PFSK-1 (cell line): Measurements from ENCODE around the gene UROS.

Experiments used
- FOXP2 ChIP-seq: optimal IDR thresholded peaks from 2 replicates; pipeline ENCODE3; 2011; ENCODE audit warnings: borderline replicate concordance, control low read depth, inconsistent platforms; ENCODE audit not compliant: insufficient read depth; ENCODE audit errors: extremely low read length, extremely low read depth
- POLR2AphosphoS5 ChIP-seq: IDR thresholded peaks from 2 replicates; pipeline ENCODE4 v1.6.1; 2012; ENCODE audit warnings: low read depth, mild to moderate bottlenecking, control low read depth, low read length, moderate library complexity
- SIN3A ChIP-seq: IDR thresholded peaks from 2 replicates; pipeline ENCODE4 v1.6.1; 2012; ENCODE audit warnings: mild to moderate bottlenecking, low read length, moderate library complexity, borderline replicate concordance; ENCODE audit not compliant: insufficient read depth
- TAF1 ChIP-seq: IDR thresholded peaks from 2 replicates; pipeline ENCODE4 v1.6.1; 2012; ENCODE audit warnings: low read length, control low read depth, borderline replicate concordance; ENCODE audit not compliant: insufficient read depth
- TF ChIP-seq, protein P1 (sequence below), 2 experiments: IDR thresholded peaks; 2 replicates each; pipeline versions ENCODE4 v1.6.1 to v1.8.0; 2011 to 2012; ENCODE audit warnings: low read depth in 2 of 2, low read length in 2 of 2, control low read depth in 1 of 2, inconsistent platforms in 1 of 2, mild to moderate bottlenecking in 1 of 2, moderate library complexity in 1 of 2; ENCODE audit not compliant: insufficient read depth in 1 of 2

Gene UROS

DNA sequence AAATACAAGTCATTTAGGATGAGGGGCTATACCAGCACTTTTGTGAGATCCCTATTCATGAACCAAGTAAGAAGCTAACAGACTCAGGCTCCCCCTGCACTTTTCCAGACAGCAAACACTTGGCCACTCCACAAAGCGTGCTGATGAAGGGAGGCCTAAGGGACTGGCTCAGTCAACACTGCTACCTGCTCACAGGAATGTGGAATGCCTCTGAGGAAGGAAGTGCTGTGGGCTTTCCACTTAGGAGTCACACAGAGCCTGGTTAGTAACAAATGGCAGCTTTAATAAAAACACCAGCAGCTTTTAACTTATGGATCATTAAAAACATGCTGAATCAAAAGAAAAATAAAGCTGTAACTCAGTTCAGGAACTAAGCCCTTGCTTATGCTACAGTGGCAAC is 15.0 kb downstream of the UROS start:
- TF ChIP-seq, protein P1, sequence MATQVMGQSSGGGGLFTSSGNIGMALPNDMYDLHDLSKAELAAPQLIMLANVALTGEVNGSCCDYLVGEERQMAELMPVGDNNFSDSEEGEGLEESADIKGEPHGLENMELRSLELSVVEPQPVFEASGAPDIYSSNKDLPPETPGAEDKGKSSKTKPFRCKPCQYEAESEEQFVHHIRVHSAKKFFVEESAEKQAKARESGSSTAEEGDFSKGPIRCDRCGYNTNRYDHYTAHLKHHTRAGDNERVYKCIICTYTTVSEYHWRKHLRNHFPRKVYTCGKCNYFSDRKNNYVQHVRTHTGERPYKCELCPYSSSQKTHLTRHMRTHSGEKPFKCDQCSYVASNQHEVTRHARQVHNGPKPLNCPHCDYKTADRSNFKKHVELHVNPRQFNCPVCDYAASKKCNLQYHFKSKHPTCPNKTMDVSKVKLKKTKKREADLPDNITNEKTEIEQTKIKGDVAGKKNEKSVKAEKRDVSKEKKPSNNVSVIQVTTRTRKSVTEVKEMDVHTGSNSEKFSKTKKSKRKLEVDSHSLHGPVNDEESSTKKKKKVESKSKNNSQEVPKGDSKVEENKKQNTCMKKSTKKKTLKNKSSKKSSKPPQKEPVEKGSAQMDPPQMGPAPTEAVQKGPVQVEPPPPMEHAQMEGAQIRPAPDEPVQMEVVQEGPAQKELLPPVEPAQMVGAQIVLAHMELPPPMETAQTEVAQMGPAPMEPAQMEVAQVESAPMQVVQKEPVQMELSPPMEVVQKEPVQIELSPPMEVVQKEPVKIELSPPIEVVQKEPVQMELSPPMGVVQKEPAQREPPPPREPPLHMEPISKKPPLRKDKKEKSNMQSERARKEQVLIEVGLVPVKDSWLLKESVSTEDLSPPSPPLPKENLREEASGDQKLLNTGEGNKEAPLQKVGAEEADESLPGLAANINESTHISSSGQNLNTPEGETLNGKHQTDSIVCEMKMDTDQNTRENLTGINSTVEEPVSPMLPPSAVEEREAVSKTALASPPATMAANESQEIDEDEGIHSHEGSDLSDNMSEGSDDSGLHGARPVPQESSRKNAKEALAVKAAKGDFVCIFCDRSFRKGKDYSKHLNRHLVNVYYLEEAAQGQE (IDR thresholded peaks at IDR 0.05; ENCODE audit: insufficient read depth in 1 of 2, low read depth in 2 of 2, low read length in 2 of 2) = no peak
- TF ChIP-seq TAF1 (no peak), FOXP2 (no peak), POLR2AphosphoS5 (no peak), SIN3A (no peak)

DNA sequence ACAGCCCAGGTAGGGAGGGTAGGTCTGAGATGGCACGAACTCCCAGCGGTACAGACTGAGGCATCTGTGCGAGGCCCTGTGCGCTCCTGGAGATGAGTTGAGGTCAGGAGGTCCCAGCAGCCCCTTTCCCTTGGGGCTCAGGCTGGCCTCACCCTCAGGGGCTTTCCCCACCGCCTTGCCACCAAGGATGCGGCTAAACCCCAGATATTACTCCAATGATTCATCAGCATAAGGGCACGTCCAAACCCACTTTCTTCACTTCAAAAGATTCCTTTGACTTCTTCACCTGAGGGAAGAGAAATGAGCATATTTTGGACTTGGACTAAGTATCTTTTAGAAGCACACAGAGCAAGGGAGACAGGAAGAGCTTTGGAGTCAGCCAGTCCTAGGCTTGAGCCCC is 20.3 kb downstream of the UROS start:
- TF ChIP-seq, protein P1 (IDR thresholded peaks at IDR 0.05; ENCODE audit: insufficient read depth in 1 of 2, low read depth in 2 of 2, low read length in 2 of 2) = no peak
- TF ChIP-seq TAF1 = no peak
- no peak for TF ChIP-seq POLR2AphosphoS5
- TF ChIP-seq FOXP2 = no peak
- no peak for TF ChIP-seq SIN3A

DNA sequence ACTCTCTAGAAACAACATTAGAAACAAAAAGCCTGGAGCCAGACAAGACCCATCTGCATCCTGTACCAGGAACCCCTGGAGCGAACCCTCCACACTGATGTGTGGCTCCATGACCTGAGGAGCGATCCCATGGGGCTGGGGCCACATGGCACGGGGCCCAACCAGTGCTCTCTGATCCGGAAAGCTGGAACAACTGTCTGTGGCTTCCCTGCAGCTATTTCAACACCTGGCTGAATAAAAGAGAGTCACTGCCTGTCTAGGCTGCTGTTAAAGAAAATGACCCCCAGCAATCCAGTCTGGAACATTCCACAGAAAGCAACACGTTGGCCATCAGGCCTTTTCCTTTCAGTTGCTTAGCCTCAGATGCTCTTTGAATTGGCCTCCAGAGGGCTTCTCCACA is 20.9 kb downstream of the UROS start:
- TF ChIP-seq TAF1 (no peak), FOXP2 (no peak), POLR2AphosphoS5 (no peak), SIN3A (no peak)
- TF ChIP-seq, protein P1 (IDR thresholded peaks at IDR 0.05; ENCODE audit: insufficient read depth in 1 of 2, low read depth in 2 of 2, low read length in 2 of 2) = no peak

GRCh38 chr10:125801574-125801973 is 21.5 kb downstream of the UROS start:
- TF ChIP-seq TAF1 (no peak), SIN3A (no peak)

DNA sequence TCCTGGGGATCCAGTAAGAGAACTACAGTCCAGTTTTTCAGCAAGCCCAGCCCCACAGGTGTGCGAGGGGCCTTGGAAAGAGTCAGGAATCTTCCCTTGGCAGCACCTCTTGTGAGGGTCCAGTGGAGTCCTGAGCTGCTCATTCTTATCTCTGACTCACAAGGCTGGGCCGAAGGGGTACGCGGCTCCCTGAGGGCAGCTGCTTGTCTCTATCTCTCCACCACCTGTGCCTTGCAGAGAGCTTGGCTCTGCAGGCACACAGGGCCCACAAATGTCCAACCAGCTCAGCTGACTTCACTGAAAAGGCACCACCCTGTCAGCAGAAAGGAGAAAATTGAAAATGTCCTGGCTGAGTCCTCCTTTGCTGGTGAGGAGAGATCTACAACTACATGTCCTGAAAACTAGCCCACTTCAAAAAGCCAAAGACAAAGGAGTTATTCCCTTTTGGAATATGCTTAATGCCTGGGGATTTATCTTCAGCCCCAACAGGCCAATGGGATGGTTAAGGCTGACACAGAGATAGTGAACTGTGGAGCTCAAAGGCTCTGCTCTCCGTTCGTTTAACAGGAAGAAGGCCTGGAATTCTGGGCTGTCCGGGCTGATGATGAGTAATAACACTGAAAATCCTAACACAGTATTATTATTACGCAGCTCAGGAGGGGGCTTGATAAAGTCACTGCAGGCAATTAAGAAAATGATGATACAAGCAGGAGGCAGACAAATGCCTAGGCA is 23.4 kb downstream of the UROS start:
- TF ChIP-seq, protein P1 (IDR thresholded peaks at IDR 0.05; ENCODE audit: insufficient read depth in 1 of 2, low read depth in 2 of 2, low read length in 2 of 2) = no peak
- TF ChIP-seq POLR2AphosphoS5 = no peak
